Hepatocyte (in vitro differentiated cells): Measurements from ENCODE around the gene MAGI2.

ENCODE experiments used
- EZH2 ChIP-seq: fragments of 200-600 bp; sonication (generic); IDR thresholded peaks from 2 replicates; pipeline ENCODE4 v1.6.1; 2016; ENCODE audit warnings: antibody characterized with exemption, mild to moderate bottlenecking, borderline replicate concordance
- TF ChIP-seq, protein P1 (sequence below): fragments of 200-600 bp; sonication (generic); IDR thresholded peaks from 2 replicates; pipeline ENCODE4 v1.5.1; 2016; ENCODE audit warnings: antibody characterized with exemption, mild to moderate bottlenecking; ENCODE audit not compliant: poor library complexity

DNA sequence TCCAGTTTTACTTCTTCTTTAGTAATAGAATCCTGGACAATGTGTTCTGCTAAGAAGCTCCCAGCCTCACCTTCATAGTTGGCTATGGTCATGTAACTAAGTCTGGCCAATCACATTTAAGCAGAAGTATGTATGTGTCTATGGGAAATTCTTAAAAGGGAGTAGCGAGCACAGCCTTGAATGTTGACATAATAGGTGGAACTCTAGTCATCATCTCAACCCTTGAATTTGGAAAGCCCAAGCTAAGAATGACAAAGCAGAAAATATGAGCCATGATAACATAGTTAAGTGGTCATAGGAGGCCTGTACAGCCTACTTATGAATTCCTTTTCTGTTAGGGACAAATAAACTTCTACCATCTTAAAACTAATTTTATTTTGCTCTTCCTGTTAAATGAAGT lies 134.1 kb downstream of the MAGI2 start:
- TF ChIP-seq, protein P1, sequence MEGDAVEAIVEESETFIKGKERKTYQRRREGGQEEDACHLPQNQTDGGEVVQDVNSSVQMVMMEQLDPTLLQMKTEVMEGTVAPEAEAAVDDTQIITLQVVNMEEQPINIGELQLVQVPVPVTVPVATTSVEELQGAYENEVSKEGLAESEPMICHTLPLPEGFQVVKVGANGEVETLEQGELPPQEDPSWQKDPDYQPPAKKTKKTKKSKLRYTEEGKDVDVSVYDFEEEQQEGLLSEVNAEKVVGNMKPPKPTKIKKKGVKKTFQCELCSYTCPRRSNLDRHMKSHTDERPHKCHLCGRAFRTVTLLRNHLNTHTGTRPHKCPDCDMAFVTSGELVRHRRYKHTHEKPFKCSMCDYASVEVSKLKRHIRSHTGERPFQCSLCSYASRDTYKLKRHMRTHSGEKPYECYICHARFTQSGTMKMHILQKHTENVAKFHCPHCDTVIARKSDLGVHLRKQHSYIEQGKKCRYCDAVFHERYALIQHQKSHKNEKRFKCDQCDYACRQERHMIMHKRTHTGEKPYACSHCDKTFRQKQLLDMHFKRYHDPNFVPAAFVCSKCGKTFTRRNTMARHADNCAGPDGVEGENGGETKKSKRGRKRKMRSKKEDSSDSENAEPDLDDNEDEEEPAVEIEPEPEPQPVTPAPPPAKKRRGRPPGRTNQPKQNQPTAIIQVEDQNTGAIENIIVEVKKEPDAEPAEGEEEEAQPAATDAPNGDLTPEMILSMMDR = no peak
- TF ChIP-seq EZH2 = no peak
